Stimulated activated CD8-positive, alpha-beta memory T cell treated with anti-CD3 and anti-CD28 coated beads, Interleukin-4, amount 100 ng/mL, for 48 hours (primary cell): ENCODE measurements around the gene CAMK1G.

Experiments used
- DNase-seq: peaks from one replicate; pipeline ENCODE4 v3.0.0-alpha.2; 2020

The CAMK1G gene

GRCh38 chr1:209583408-209583807 is at the start of gene CAMK1G:
TSS of gene CAMK1G (plus strand) at chr1:209583714. CDS start at chr1:209594984, 11,270 bp downstream.
- no peak for DNase-seq

DNA sequence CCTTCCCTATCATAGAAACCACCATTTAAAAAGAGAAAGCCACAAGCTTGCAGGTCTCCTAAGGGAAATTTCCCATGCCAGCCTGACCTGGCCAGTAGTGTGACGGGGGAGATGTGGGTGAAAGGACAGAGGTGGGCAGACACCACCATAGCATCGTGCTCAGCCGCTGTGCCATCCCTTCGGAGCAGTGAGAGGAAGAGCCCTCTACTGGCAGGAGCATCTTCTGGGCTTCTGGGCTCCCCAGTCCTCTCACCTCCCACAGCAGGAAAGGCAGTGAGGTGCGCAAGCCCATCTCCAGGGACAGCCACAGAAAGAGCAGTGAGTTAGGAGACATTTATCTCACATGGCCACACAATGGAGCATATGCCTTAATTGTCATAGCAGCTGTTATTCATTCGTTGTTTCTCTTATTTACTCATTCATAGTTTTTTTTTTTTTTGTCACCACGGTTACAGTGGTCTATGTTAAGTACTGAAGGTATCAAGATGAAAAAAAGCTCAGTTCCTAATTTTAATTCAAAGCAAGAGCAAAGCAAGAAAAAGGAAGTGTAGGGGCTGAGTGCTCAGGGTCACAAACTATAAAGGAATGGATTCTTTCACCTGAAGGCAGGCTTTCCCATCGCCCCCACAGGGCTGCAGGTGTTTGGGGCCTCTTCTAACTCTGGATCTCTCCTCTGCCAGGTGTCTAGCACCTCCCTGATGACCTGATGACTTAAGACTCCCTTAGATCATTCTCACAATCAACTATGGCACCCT is 48.8 kb upstream of the CAMK1G start:
- DNase-seq = no peak

GRCh38 chr1:209536843-209537242 is 46.7 kb upstream of the CAMK1G start:
- no peak for DNase-seq

- no peak for DNase-seq
These were observed 46.0 kb upstream of the CAMK1G start for GRCh38 chr1:209537336-209538114.

- DNase-seq = no peak
These were observed 43.9 kb upstream of the CAMK1G start for GRCh38 chr1:209539576-209539975.

DNA sequence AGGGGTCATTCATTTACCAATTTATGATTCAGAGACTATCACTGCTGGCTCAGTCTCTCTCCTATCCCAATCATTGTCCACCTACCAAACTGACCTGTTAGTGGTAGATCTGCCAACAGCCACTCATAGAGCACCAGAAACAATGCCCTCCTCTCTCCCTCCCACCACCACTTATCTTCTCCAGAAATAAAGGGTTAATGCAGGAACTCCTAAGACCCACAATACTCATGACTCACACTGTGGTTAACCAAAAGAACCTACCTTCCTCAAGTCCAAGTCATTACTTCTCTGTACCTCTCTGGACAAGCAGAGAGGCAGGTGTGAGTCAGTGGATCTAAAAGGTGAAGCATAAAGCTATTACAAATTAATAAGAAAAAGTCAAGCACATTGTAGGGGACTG is 40.9 kb upstream of the CAMK1G start:
- no peak for DNase-seq

DNA sequence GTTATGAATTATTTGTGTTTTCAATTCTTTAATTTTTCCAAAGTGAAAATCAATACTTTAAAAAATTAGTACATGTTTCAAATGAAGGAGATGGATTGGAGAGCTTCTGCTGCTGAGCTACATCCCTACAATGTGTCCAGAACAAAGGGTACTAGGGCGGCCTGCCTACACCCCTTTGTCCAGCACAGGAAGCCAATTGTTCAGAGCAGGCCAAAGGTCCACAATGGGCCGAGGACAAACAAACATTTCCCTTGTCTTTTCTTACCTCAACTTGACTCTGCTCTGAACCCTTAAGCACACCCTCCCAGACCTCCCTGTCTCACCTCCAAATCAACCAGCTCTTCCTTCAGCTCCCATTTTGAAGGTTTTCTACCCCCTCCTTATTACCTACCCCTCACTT is 39.4 kb upstream of the CAMK1G start:
- DNase-seq = no peak

DNA sequence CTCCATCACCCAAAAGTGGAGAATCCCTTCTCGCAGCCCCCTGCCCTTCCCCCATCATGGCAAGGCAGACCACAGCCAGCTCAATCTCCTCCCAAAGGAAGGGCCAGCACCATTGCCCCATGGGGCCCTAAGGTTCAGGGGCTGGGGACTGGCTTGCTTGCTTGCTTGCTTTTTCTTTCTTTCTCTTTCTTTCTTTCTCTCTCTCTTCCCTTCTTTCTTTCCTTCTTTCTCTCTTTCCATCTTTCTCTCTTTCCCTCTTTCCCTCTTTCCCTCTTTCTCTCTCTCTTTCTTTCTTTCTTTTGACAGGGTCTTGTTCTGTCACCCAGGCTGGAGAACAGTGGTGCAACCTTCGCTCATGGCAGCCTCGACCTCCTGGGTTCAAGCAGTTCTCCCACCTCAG is 38.1 kb upstream of the CAMK1G start:
- DNase-seq = no peak

GRCh38 chr1:209546390-209547085 is 37.0 kb upstream of the CAMK1G start:
- DNase-seq = no peak

GRCh38 chr1:209547626-209548025 is 35.9 kb upstream of the CAMK1G start:
- no peak for DNase-seq

- DNase-seq = no peak
These were observed 33.9 kb upstream of the CAMK1G start for GRCh38 chr1:209549443-209550205.

DNA sequence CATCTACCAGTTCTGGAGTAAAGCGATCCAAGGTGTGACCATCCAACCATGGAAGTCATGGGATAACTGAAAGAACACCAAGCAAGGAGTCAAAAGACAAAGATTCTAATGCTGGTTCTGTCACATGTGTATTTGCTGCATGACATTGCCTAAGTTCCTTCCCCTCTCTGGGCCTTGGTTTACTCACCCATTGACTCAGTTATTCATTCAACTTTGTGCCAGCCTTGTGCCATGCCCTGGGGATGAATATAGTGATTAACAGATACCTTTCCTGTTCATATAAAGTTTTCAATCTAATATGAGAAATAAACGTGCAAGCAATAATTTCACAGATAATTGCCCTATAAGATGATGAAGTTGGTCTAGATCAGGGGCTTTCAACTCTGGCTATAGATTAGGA is 33.0 kb upstream of the CAMK1G start:
- DNase-seq = no peak

DNA sequence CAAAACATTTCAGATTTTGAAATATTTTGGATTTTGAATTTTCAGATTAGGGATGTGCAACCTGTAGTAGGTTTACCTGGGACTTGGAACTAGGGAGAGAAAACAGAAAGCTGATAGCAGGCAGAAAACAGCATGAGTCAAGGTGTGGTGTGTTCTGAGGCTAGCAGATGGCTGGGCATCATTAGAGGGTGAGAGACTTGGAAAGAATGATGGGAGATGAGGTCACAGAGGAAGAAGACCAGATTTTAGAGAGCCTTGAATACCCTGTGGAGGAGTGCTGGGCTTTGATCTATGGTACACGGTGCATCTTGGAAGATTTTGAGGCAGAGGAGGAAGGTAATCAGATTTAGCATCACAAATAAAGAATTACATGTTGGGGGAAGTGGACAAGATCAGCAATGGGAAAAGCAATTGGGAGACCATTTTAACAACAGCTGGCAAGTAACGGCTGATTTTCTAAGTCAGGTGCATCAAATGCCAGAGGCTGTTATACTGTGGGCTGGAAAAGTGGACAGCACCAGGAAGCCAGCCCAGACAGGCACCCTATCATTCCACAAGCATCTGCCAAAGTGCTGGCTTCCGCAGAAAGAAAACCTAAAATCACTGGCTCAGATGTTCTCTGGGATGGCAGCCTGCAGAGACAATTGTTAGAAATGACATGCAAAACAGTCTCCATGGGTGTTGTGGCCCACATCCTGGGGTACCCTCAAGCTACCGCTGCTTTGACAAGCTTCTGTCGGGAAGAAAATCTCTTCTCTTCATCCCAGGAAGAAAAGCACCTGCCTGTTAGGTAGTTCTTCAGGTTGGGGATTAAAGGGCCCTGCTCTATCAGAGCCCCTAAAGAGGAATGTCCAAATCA is 30.9 kb upstream of the CAMK1G start:
- no peak for DNase-seq

DNA sequence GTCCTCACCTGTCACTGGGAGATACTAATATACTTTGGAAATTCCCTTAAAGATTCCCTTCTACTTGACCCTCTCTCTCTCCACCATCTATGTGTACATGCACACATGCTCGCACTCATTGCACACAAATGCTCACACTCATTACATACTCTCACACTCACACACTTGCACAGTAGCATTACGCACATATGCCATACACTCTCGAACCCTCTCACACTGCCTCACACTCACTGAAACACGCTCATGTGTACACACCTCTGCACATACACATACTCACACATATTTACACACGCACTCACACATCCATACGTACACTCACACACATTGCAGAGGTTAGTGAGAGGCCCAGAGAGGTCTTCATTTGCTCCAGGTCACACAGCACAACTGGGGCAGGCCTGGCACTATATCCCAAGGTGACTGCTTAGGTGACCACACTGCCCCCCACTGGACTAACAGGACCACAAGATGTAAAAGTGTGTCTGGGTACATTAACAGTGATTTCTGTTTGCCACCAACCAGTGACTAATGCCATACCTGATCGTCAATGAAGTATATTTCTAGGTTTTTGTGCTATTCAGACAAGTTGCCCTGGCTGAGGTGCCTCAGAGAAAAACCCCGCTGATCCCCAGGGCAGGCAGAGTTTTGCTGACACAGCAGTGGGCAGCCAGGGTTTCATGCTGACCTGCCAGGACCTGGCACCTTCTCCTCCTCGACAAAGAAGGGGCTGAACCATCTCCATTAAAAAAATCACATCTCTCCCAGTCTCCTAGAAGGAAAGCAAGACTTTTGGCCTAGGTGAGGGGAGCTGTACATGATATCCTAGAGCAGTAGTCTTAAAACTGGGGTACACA is 28.5 kb upstream of the CAMK1G start:
- no peak for DNase-seq

- DNase-seq = no peak
These were observed 27.3 kb upstream of the CAMK1G start for GRCh38 chr1:209556162-209556690.

DNA sequence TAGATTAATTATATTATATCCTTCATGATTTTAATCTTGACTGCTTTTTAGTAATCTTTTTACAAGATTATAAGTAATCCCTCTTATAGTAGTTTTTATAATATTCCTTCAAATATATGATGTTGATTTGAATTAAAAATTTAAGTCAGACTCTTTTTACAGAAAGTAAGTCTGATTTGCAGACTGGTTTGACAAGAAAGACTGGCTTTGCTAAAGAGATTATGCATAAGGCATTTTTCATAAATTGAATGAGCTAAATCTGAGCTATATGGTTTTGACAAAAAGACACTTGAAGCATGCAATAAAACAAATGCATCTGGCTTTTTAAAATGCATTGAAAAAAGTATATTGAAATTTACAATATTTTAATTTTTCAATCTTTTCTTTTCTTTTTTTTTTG is 26.3 kb upstream of the CAMK1G start:
- no peak for DNase-seq

DNA sequence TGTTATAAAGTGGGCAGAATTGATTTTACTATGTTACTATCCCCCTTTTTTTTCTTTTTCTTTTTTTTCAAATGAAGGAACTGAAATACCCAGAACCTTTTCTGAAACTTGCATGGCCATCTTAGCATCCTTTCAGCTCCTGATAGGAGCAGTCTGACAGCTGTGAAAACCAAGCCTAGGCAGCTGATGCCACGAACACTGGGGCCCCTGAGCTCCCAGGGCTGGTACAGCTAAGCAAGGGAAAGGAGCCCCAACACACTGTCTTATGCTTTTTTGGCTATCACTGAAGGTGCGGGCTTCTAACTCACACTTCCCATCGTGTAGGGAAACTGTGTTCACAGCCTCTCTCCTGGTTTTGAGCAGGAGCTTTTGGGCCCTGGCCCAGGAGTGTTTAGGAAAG is 23.0 kb upstream of the CAMK1G start:
- DNase-seq = no peak

DNA sequence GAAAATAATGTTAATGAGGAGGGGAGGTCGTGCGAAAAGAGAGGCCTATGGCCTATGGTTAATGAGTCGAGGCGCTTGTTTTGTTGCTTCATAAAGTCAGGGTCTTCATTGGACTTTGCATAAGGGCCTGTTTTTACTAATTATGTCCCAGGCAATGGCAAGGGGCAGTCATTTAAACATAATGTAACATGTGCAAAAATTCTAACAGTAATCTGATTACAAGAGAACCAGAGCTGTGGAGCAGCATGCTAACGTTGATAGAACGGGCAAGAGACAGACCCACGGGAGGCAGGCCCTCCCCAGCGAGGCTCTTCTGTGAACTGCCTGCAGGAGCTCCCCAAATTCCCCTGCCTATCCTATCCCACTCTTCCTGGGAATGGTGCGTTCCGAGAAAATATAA is 22.6 kb upstream of the CAMK1G start:
- no peak for DNase-seq

- no peak for DNase-seq
These were observed 22.0 kb upstream of the CAMK1G start for GRCh38 chr1:209561532-209561931.

- DNase-seq = no peak
These were observed 18.7 kb upstream of the CAMK1G start for GRCh38 chr1:209564849-209565248.
